HepG2 (cell line): ENCODE results near the gene FNDC8. TPM values are rescaled to one million over a fixed set of nuclear protein-coding genes. Genes with fewer than 3 reads are reported as not detected.

Experiments used
- BCL6 ChIP-seq: IDR thresholded peaks from 2 replicates; pipeline ENCODE4 v1.6.1; 2016; ENCODE audit warnings: missing genetic modification reagents, missing compliant biosample characterization
- BORCS8-MEF2B ChIP-seq: sonication (generic); formaldehyde crosslinking; IDR thresholded peaks from 2 replicates; pipeline ENCODE4 v1.8.0; 2022; ENCODE audit warnings: mild to moderate bottlenecking, missing genetic modification reagents
- IKZF1 ChIP-seq: fragments of 450-650 bp; IDR thresholded peaks from 2 replicates; pipeline ENCODE4 v1.7.1; 2016
- NR2F2 ChIP-seq: IDR thresholded peaks from 2 replicates; pipeline ENCODE4 v1.6.1; 2012; ENCODE audit warnings: low read depth, inconsistent platforms, borderline replicate concordance
- RBM22 ChIP-seq: fragments of 200-400 bp; formaldehyde crosslinking; optimal IDR thresholded peaks from 2 replicates; pipeline ENCODE3; 2017; ENCODE audit warnings: mild to moderate bottlenecking, low read length, moderate library complexity
- SMARCE1 ChIP-seq: fragments of 450-650 bp; IDR thresholded peaks from 2 replicates; pipeline ENCODE4 v1.6.1; 2017; ENCODE audit warnings: borderline replicate concordance
- TFE3 ChIP-seq: IDR thresholded peaks from 2 replicates; pipeline ENCODE4 v1.6.1; 2016
- ZNF709 ChIP-seq: sonication (generic); formaldehyde crosslinking; IDR thresholded peaks from 2 replicates; pipeline ENCODE4 v1.5.0; 2020; ENCODE audit warnings: mild to moderate bottlenecking, missing genetic modification reagents
- ZNF740 ChIP-seq: sonication (generic); formaldehyde crosslinking; IDR thresholded peaks from 2 replicates; pipeline ENCODE4 v1.4.0; 2020; ENCODE audit warnings: missing genetic modification reagents
- ZNF781 ChIP-seq: sonication (generic); formaldehyde crosslinking; IDR thresholded peaks from 2 replicates; pipeline ENCODE4 v1.5.1; 2020; ENCODE audit warnings: borderline replicate concordance, mild to moderate bottlenecking, missing genetic modification reagents; ENCODE audit errors: not compliant biosample characterization
- polyA plus RNA-seq, 8 experiments: library from polyadenylated mRNA; depleted of rRNA in 3 of 8; stranded (reverse) in 7 of 8; unstranded in 1 of 8; fragments of >200 nt; fragmentation: Illumina TruSeq in 4 of 8; extraction: Trizol in 4 of 8; gene quantifications; 2 replicates each; pipeline versions ENCODE4 v1.2.1 to v1.2.3, GENCODE V29; 2011 to 2016; ENCODE audit warnings: low read depth in 4 of 8, missing spikeins in 1 of 8, mixed read lengths in 1 of 8; ENCODE audit not compliant: insufficient read depth in 1 of 8
- total RNA-seq, 5 experiments: library from RNA; depleted of rRNA; stranded (reverse); fragments of >200 nt; fragmentation: Illumina TruSeq; extraction: Trizol; gene quantifications; 2 replicates each; pipeline ENCODE4 v1.2.3, GENCODE V29; 2016; ENCODE audit warnings: low read depth in 1 of 5
- TF ChIP-seq, protein P1 (sequence below): sonication (generic); formaldehyde crosslinking; IDR thresholded peaks from 2 replicates; pipeline ENCODE4 v1.4.0; 2020; ENCODE audit warnings: missing genetic modification reagents
- TF ChIP-seq, protein P2 (sequence below): sonication (generic); formaldehyde crosslinking; conservative IDR thresholded peaks from 2 replicates; pipeline ENCODE4 v1.8.0; 2022; ENCODE audit warnings: mild to moderate bottlenecking, moderate library complexity, missing genetic modification reagents
- TF ChIP-seq, protein P3 (sequence below): sonication (generic); formaldehyde crosslinking; IDR thresholded peaks from 2 replicates; pipeline ENCODE4 v1.5.0; 2020; ENCODE audit warnings: mild to moderate bottlenecking, missing genetic modification reagents
- TF ChIP-seq, protein P4 (sequence below): sonication (generic); formaldehyde crosslinking; IDR thresholded peaks from 2 replicates; pipeline ENCODE4 v1.4.0; 2020; ENCODE audit warnings: mild to moderate bottlenecking, missing genetic modification reagents

The FNDC8 gene
- total and polyA plus RNA-seq, 2 of the 13 experiments (the other 11 are each of a cell fraction or from before 2014, with no cell fraction given) = not detected

DNA sequence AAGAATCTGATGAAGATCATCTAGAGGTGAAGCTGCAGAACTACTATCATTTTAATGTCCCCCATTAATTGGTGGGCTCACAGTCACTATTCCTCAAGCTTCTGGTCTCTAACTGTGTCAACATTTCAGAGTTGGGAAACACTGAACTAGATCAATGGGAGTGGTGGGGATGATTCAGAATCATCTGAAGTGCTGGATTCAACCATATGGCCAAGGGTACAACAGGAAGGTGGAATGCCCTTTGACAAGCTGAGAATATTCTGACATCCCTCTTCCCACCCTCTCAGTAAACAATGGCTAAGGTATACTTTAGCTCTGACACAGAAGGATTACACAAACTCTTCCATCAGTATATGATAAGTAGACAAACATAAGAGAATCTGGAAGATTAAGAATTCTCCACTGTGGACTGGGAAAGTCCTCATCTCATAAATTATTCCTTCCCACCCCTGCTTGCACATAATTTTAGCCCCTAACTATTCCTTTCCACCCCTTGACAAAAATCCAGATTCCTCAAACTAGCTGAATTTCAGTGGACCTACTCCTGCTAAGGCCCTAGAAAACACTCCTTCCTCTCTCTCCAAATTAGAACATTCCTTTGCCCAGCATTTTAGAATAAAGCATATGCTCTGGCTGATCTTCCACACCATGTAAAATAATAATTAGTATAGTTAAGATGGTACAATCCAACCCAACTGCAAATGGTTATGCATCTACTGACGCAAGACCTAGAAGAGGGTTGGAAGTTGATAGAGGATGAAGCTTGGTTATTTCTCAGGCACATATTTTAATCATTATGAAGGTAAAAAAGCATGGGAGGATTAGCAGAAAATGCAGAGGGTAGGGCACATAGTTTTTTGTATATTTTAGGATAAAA lies 41.6 kb upstream of the FNDC8 start (continued):
- TF ChIP-seq, protein P1, sequence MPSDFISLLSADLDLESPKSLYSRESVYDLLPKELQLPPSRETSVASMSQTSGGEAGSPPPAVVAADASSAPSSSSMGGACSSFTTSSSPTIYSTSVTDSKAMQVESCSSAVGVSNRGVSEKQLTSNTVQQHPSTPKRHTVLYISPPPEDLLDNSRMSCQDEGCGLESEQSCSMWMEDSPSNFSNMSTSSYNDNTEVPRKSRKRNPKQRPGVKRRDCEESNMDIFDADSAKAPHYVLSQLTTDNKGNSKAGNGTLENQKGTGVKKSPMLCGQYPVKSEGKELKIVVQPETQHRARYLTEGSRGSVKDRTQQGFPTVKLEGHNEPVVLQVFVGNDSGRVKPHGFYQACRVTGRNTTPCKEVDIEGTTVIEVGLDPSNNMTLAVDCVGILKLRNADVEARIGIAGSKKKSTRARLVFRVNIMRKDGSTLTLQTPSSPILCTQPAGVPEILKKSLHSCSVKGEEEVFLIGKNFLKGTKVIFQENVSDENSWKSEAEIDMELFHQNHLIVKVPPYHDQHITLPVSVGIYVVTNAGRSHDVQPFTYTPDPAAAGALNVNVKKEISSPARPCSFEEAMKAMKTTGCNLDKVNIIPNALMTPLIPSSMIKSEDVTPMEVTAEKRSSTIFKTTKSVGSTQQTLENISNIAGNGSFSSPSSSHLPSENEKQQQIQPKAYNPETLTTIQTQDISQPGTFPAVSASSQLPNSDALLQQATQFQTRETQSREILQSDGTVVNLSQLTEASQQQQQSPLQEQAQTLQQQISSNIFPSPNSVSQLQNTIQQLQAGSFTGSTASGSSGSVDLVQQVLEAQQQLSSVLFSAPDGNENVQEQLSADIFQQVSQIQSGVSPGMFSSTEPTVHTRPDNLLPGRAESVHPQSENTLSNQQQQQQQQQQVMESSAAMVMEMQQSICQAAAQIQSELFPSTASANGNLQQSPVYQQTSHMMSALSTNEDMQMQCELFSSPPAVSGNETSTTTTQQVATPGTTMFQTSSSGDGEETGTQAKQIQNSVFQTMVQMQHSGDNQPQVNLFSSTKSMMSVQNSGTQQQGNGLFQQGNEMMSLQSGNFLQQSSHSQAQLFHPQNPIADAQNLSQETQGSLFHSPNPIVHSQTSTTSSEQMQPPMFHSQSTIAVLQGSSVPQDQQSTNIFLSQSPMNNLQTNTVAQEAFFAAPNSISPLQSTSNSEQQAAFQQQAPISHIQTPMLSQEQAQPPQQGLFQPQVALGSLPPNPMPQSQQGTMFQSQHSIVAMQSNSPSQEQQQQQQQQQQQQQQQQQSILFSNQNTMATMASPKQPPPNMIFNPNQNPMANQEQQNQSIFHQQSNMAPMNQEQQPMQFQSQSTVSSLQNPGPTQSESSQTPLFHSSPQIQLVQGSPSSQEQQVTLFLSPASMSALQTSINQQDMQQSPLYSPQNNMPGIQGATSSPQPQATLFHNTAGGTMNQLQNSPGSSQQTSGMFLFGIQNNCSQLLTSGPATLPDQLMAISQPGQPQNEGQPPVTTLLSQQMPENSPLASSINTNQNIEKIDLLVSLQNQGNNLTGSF (CRISPR knock-in tag) = no peak
- no peak for TF ChIP-seq NR2F2
- TF ChIP-seq, protein P2, sequence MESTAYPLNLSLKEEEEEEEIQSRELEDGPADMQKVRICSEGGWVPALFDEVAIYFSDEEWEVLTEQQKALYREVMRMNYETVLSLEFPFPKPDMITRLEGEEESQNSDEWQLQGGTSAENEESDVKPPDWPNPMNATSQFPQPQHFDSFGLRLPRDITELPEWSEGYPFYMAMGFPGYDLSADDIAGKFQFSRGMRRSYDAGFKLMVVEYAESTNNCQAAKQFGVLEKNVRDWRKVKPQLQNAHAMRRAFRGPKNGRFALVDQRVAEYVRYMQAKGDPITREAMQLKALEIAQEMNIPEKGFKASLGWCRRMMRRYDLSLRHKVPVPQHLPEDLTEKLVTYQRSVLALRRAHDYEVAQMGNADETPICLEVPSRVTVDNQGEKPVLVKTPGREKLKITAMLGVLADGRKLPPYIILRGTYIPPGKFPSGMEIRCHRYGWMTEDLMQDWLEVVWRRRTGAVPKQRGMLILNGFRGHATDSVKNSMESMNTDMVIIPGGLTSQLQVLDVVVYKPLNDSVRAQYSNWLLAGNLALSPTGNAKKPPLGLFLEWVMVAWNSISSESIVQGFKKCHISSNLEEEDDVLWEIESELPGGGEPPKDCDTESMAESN (CRISPR knock-in tag) = no peak
- no peak for TF ChIP-seq ZNF740 (CRISPR knock-in tag)
- no peak for TF ChIP-seq IKZF1
- TF ChIP-seq ZNF781 (CRISPR knock-in tag) = no peak
- TF ChIP-seq, protein P3, sequence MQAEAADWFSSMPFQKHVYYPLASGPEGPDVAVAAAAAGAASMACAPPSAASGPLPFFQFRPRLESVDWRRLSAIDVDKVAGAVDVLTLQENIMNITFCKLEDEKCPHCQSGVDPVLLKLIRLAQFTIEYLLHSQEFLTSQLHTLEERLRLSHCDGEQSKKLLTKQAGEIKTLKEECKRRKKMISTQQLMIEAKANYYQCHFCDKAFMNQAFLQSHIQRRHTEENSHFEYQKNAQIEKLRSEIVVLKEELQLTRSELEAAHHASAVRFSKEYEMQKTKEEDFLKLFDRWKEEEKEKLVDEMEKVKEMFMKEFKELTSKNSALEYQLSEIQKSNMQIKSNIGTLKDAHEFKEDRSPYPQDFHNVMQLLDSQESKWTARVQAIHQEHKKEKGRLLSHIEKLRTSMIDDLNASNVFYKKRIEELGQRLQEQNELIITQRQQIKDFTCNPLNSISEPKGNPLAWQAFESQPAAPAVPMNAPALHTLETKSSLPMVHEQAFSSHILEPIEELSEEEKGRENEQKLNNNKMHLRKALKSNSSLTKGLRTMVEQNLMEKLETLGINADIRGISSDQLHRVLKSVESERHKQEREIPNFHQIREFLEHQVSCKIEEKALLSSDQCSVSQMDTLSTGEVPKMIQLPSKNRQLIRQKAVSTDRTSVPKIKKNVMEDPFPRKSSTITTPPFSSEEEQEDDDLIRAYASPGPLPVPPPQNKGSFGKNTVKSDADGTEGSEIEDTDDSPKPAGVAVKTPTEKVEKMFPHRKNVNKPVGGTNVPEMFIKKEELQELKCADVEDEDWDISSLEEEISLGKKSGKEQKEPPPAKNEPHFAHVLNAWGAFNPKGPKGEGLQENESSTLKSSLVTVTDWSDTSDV (CRISPR knock-in tag) = no peak
- TF ChIP-seq, protein P4, sequence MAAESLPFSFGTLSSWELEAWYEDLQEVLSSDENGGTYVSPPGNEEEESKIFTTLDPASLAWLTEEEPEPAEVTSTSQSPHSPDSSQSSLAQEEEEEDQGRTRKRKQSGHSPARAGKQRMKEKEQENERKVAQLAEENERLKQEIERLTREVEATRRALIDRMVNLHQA (CRISPR knock-in tag) = no peak
- TF ChIP-seq BORCS8-MEF2B (CRISPR knock-in tag) = no peak
- TF ChIP-seq RBM22 = no peak
- TF ChIP-seq ZNF709 (CRISPR knock-in tag) = no peak
- peak; percentile 52 for TF ChIP-seq BCL6 (CRISPR knock-in tag)
- no peak for TF ChIP-seq SMARCE1
- 0 out of 2 replicates have a peak, but pooled peaks have one; percentile 61 for TF ChIP-seq TFE3 (CRISPR knock-in tag)
